ENCODE measurements around the gene ZNF497. TPM values are rescaled to one million over a fixed set of nuclear protein-coding genes. Genes with fewer than 3 reads are reported as not detected.

Gene ZNF497
- total RNA-seq, 1 experiment from 2014 or later = 1.7 TPM

GRCh38 chr19:58385313-58385890 is 22.9 kb upstream of the ZNF497 start:
- DNase-seq (ENCODE audit: low spot score) (no peak), ATAC-seq (no peak)
- TF ChIP-seq, protein P1, sequence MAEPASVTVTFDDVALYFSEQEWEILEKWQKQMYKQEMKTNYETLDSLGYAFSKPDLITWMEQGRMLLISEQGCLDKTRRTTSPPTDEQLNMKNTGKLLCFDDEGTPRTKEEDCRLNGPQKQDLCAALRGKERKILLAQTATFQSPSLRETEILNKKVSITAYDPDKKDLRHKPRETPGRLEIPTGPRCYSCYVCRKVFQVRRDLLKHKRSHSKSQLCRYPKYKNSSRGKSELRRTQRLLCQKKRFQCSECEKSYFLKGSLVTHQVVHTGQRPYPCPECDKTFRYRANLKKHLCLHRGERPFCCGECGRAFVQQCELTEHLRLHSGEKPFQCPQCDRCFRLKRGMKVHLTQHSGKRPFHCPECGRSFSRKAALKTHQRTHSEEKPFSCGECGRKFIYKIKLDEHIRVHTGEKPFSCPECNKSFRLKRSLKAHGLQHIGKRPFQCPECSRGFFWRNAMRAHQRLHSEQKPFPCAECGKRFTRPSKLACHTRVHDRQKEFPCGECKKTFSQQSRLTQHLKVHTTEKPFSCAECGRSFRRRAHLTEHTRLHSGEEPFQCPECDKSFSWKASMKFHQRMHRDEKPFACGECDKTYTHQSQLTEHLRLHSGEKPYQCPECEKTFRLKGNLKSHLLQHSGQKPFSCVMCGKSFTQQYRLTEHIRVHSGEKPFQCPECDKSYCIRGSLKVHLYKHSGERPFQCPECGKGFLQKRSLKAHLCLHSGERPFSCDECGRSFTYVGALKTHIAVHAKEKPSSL (CRISPR knock-in tag; conservative IDR thresholded peaks at IDR 0.05) = no peak
- TF ChIP-seq NR1H2 (CRISPR knock-in tag; IDR thresholded peaks at IDR 0.05) (no peak), CREB1 (CRISPR knock-in tag; IDR thresholded peaks at IDR 0.05) (no peak), CREM (CRISPR knock-in tag; IDR thresholded peaks at IDR 0.05) (no peak), NFYB (CRISPR knock-in tag; conservative IDR thresholded peaks at IDR 0.05; ENCODE audit: low read depth) (no peak), E2F4 (CRISPR knock-in tag; IDR thresholded peaks at IDR 0.05; ENCODE audit: borderline replicate concordance, low read depth) (no peak), GRHL2 (CRISPR knock-in tag; IDR thresholded peaks at IDR 0.05; ENCODE audit: insufficient replicate concordance, severe bottlenecking) (no peak), RELA (CRISPR knock-in tag; IDR thresholded peaks at IDR 0.05; ENCODE audit: borderline replicate concordance) (no peak), FOXP4 (CRISPR knock-in tag; IDR thresholded peaks at IDR 0.05) (no peak), ZNF232 (CRISPR knock-in tag; IDR thresholded peaks at IDR 0.05) (no peak), PRRX2 (CRISPR knock-in tag; IDR thresholded peaks at IDR 0.05) (no peak), ZNF317 (CRISPR knock-in tag; IDR thresholded peaks at IDR 0.05; ENCODE audit: borderline replicate concordance, low read depth) (no peak), SOX15 (CRISPR knock-in tag; IDR thresholded peaks at IDR 0.05) (no peak), ZNF423 (CRISPR knock-in tag; IDR thresholded peaks at IDR 0.05) (no peak), USF1 (CRISPR knock-in tag; IDR thresholded peaks at IDR 0.05) (no peak), PRDM15 (CRISPR knock-in tag; IDR thresholded peaks at IDR 0.05) (no peak)
- TF ChIP-seq, protein P2, sequence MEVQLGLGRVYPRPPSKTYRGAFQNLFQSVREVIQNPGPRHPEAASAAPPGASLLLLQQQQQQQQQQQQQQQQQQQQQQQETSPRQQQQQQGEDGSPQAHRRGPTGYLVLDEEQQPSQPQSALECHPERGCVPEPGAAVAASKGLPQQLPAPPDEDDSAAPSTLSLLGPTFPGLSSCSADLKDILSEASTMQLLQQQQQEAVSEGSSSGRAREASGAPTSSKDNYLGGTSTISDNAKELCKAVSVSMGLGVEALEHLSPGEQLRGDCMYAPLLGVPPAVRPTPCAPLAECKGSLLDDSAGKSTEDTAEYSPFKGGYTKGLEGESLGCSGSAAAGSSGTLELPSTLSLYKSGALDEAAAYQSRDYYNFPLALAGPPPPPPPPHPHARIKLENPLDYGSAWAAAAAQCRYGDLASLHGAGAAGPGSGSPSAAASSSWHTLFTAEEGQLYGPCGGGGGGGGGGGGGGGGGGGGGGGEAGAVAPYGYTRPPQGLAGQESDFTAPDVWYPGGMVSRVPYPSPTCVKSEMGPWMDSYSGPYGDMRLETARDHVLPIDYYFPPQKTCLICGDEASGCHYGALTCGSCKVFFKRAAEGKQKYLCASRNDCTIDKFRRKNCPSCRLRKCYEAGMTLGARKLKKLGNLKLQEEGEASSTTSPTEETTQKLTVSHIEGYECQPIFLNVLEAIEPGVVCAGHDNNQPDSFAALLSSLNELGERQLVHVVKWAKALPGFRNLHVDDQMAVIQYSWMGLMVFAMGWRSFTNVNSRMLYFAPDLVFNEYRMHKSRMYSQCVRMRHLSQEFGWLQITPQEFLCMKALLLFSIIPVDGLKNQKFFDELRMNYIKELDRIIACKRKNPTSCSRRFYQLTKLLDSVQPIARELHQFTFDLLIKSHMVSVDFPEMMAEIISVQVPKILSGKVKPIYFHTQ (CRISPR knock-in tag; IDR thresholded peaks at IDR 0.05) = no peak
- CTCF ChIA-PET = no interaction called here
- H3K9me3 Mint-ChIP-seq = no peaks in the 10 kb centered on the region
- peak overlapping the region; percentile 96 for H3K4me3 Mint-ChIP-seq
- peak overlapping the region; percentile 92 for H3K27ac Mint-ChIP-seq
- peaks cover 25% of the 10 kb centered on the region for H3K36me3 Mint-ChIP-seq
- peaks cover 22% of the 10 kb centered on the region for H3K4me1 Mint-ChIP-seq
- H3K27me3 Mint-ChIP-seq (ENCODE audit: low read depth) = no peaks in the 10 kb centered on the region
- POLR2A ChIA-PET = no interaction called here
